ENCODE measurements around the gene A1CF.
"Not testable (repeated sequence)": the region's sequence is repeated elsewhere in the genome, so short reads cannot be mapped to it uniquely, and the experiment has no call there.

A1CF gene

DNA sequence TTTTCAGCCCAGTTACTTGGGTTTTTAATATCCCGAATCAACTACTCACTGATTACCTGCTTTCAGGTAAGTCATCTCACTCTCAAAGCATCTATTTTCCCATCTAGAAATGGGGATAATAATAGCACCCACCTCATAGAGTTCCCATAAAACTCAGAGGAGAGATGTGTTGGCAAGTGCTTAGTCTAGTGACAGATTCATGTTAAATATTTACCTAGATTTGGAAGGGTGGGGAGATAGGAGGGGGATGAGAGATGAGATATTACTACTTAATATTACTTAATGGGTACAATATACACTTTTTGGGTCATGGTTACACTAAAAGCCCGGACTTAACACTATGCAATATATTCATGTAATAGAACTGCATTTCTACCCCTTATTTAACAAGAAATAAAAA is 7.0 kb upstream of the A1CF start:
- ATAC-seq (ENCODE audit: insufficient read depth, low read depth) = no peak
- no peaks in the 10 kb centered on the region for H3K36me3 ChIP-seq (ENCODE audit: insufficient read depth, low read length)
- H3K4me3 ChIP-seq (ENCODE audit: low read depth in 1 of 2, low read length in 2 of 2) = no peak overlapping the region
- H4K20me1 ChIP-seq (ENCODE audit: insufficient read depth, low read length) = no peaks in the 10 kb centered on the region
- H3K27me3 ChIP-seq (ENCODE audit: insufficient read depth, low read length, poor library complexity) = no peaks in the 10 kb centered on the region
- H3K79me2 ChIP-seq (ENCODE audit: insufficient read depth, low read length) = no peaks in the 10 kb centered on the region
- no peaks in the 10 kb centered on the region for H3K4me1 ChIP-seq (ENCODE audit: insufficient read depth, low read length)
- H2AFZ ChIP-seq (ENCODE audit: low read depth, low read length) = no peak overlapping the region
- no peak overlapping the region for H3K4me2 ChIP-seq (ENCODE audit: insufficient read depth, low read length)
- H3K9ac ChIP-seq (ENCODE audit: low read depth, low read length) = no peak overlapping the region
- no peaks in the 10 kb centered on the region for H3K9me3 ChIP-seq (ENCODE audit: insufficient read depth, low read length, severe bottlenecking)
- TF ChIP-seq EZH2 (IDR thresholded peaks at IDR 0.05; ENCODE audit: borderline replicate concordance, low read depth, low read length, severe bottlenecking) = no peak
- TF ChIP-seq, protein P1, sequence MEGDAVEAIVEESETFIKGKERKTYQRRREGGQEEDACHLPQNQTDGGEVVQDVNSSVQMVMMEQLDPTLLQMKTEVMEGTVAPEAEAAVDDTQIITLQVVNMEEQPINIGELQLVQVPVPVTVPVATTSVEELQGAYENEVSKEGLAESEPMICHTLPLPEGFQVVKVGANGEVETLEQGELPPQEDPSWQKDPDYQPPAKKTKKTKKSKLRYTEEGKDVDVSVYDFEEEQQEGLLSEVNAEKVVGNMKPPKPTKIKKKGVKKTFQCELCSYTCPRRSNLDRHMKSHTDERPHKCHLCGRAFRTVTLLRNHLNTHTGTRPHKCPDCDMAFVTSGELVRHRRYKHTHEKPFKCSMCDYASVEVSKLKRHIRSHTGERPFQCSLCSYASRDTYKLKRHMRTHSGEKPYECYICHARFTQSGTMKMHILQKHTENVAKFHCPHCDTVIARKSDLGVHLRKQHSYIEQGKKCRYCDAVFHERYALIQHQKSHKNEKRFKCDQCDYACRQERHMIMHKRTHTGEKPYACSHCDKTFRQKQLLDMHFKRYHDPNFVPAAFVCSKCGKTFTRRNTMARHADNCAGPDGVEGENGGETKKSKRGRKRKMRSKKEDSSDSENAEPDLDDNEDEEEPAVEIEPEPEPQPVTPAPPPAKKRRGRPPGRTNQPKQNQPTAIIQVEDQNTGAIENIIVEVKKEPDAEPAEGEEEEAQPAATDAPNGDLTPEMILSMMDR (IDR thresholded peaks at IDR 0.05; ENCODE audit: borderline replicate concordance, extremely low read depth, low read length, poor library complexity, severe bottlenecking) = no peak
- no peak overlapping the region for H3K27ac ChIP-seq (ENCODE audit: low read length)
- no peak for DNase-seq

- Histone ChIP-seq H3K9me3 (ENCODE audit: insufficient read depth, low read length, severe bottlenecking) (no peaks in the 10 kb centered on the region), H3K36me3 (ENCODE audit: insufficient read depth, low read length) (no peaks in the 10 kb centered on the region), H3K79me2 (ENCODE audit: insufficient read depth, low read length) (no peaks in the 10 kb centered on the region), H3K4me2 (ENCODE audit: insufficient read depth, low read length) (no peak overlapping the region), H3K27me3 (ENCODE audit: insufficient read depth, low read length, poor library complexity) (no peaks in the 10 kb centered on the region), H3K27ac (ENCODE audit: low read length) (no peak overlapping the region), H3K4me3 (ENCODE audit: low read depth in 1 of 2, low read length in 2 of 2) (no peak overlapping the region), H3K4me1 (ENCODE audit: insufficient read depth, low read length) (no peaks in the 10 kb centered on the region), H4K20me1 (ENCODE audit: insufficient read depth, low read length) (no peaks in the 10 kb centered on the region), H3K9ac (ENCODE audit: low read depth, low read length) (no peak overlapping the region), H2AFZ (ENCODE audit: low read depth, low read length) (no peak overlapping the region)
- DNase-seq (no peak), ATAC-seq (ENCODE audit: insufficient read depth, low read depth) (no peak)
- TF ChIP-seq, protein P1 (IDR thresholded peaks at IDR 0.05; ENCODE audit: borderline replicate concordance, extremely low read depth, low read length, poor library complexity, severe bottlenecking) = no peak
- TF ChIP-seq EZH2 (IDR thresholded peaks at IDR 0.05; ENCODE audit: borderline replicate concordance, low read depth, low read length, severe bottlenecking) = no peak
Observed at GRCh38 chr10:50884302-50884701, 1.1 kb downstream of the A1CF start.

GRCh38 chr10:50883629-50884028 is 1.8 kb downstream of the A1CF start:
- Histone ChIP-seq H2AFZ (ENCODE audit: low read depth, low read length) (no peak overlapping the region), H3K9ac (ENCODE audit: low read depth, low read length) (no peak overlapping the region), H3K36me3 (ENCODE audit: insufficient read depth, low read length) (no peaks in the 10 kb centered on the region), H3K9me3 (ENCODE audit: insufficient read depth, low read length, severe bottlenecking) (no peaks in the 10 kb centered on the region), H4K20me1 (ENCODE audit: insufficient read depth, low read length) (no peaks in the 10 kb centered on the region), H3K4me3 (ENCODE audit: low read depth in 1 of 2, low read length in 2 of 2) (no peak overlapping the region), H3K27me3 (ENCODE audit: insufficient read depth, low read length, poor library complexity) (no peaks in the 10 kb centered on the region), H3K79me2 (ENCODE audit: insufficient read depth, low read length) (no peaks in the 10 kb centered on the region), H3K4me1 (ENCODE audit: insufficient read depth, low read length) (no peaks in the 10 kb centered on the region), H3K4me2 (ENCODE audit: insufficient read depth, low read length) (no peak overlapping the region), H3K27ac (ENCODE audit: low read length) (no peak overlapping the region)
- DNase-seq (no peak), ATAC-seq (ENCODE audit: insufficient read depth, low read depth) (no peak)
- TF ChIP-seq, protein P1 (IDR thresholded peaks at IDR 0.05; ENCODE audit: borderline replicate concordance, extremely low read depth, low read length, poor library complexity, severe bottlenecking) = no peak
- no peak for TF ChIP-seq EZH2 (IDR thresholded peaks at IDR 0.05; ENCODE audit: borderline replicate concordance, low read depth, low read length, severe bottlenecking)

DNA sequence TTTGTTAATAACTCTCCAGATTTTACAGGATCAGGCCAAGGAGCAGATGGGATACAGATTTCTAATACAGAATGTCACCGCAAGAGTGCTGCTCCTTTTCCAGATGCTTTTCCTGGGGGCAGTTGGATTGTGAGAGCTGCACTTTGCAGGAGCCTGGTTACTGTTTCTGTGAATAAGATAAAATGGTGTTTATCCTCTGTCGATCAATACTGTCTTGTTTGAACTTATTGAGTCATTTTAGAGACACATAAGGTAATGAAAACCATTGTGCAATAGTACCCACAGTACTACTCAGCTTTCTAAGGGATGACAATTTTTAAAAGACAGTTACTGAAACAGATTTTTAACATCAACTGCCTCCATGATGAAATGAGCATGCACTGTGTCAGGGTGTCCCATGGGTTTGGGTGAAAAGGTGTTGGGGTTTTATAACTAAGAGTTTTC is 2.9 kb downstream of the A1CF start:
- H3K4me3 ChIP-seq (ENCODE audit: low read depth in 1 of 2, low read length in 2 of 2) = no peak overlapping the region
- H3K9me3 ChIP-seq (ENCODE audit: insufficient read depth, low read length, severe bottlenecking) = no peaks in the 10 kb centered on the region
- no peak for ATAC-seq (ENCODE audit: insufficient read depth, low read depth)
- no peaks in the 10 kb centered on the region for H3K4me1 ChIP-seq (ENCODE audit: insufficient read depth, low read length)
- H3K27ac ChIP-seq (ENCODE audit: low read length) = no peak overlapping the region
- no peak overlapping the region for H2AFZ ChIP-seq (ENCODE audit: low read depth, low read length)
- no peak for DNase-seq
- no peak overlapping the region for H3K4me2 ChIP-seq (ENCODE audit: insufficient read depth, low read length)
- no peaks in the 10 kb centered on the region for H3K36me3 ChIP-seq (ENCODE audit: insufficient read depth, low read length)
- no peak for TF ChIP-seq EZH2 (IDR thresholded peaks at IDR 0.05; ENCODE audit: borderline replicate concordance, low read depth, low read length, severe bottlenecking)
- TF ChIP-seq, protein P1 (IDR thresholded peaks at IDR 0.05; ENCODE audit: borderline replicate concordance, extremely low read depth, low read length, poor library complexity, severe bottlenecking) = no peak
- no peaks in the 10 kb centered on the region for H4K20me1 ChIP-seq (ENCODE audit: insufficient read depth, low read length)
- H3K79me2 ChIP-seq (ENCODE audit: insufficient read depth, low read length) = no peaks in the 10 kb centered on the region
- no peak overlapping the region for H3K9ac ChIP-seq (ENCODE audit: low read depth, low read length)
- H3K27me3 ChIP-seq (ENCODE audit: insufficient read depth, low read length, poor library complexity) = no peaks in the 10 kb centered on the region

- H3K36me3 ChIP-seq (ENCODE audit: insufficient read depth, low read length); ATAC-seq (ENCODE audit: insufficient read depth, low read depth); H3K27me3 ChIP-seq (ENCODE audit: insufficient read depth, low read length, poor library complexity); H3K79me2 ChIP-seq (ENCODE audit: insufficient read depth, low read length); DNase-seq; H3K4me3 ChIP-seq (ENCODE audit: low read depth in 1 of 2, low read length in 2 of 2); H3K9me3 ChIP-seq (ENCODE audit: insufficient read depth, low read length, severe bottlenecking); H3K27ac ChIP-seq (ENCODE audit: low read length); H2AFZ ChIP-seq (ENCODE audit: low read depth, low read length); H3K9ac ChIP-seq (ENCODE audit: low read depth, low read length); H3K4me1 ChIP-seq (ENCODE audit: insufficient read depth, low read length); H4K20me1 ChIP-seq (ENCODE audit: insufficient read depth, low read length); H3K4me2 ChIP-seq (ENCODE audit: insufficient read depth, low read length): not testable (repeated sequence)
Observed at GRCh38 chr10:50881046-50881445, 4.4 kb downstream of the A1CF start.

Data from DND-41 (cell line).